Hindlimb muscle (tissue), 1 donor: ENCODE data around the gene NDUFS6. TPM values are rescaled to one million over a fixed set of nuclear protein-coding genes. Genes with fewer than 3 reads are reported as not detected.

Experiments
- DNase-seq: peaks from one replicate; pipeline ENCODE4 v3.0.0-alpha.2; 2013
- polyA plus RNA-seq: library from polyadenylated mRNA; unstranded; fragments of 120-200 nt; gene quantifications from one replicate; pipeline ENCODE4 v1.2.1, GENCODE V29; 2013; ENCODE audit not compliant: insufficient read length

The NDUFS6 gene
- polyA plus RNA-seq, 1 donor, result 69.9 TPM

DNA sequence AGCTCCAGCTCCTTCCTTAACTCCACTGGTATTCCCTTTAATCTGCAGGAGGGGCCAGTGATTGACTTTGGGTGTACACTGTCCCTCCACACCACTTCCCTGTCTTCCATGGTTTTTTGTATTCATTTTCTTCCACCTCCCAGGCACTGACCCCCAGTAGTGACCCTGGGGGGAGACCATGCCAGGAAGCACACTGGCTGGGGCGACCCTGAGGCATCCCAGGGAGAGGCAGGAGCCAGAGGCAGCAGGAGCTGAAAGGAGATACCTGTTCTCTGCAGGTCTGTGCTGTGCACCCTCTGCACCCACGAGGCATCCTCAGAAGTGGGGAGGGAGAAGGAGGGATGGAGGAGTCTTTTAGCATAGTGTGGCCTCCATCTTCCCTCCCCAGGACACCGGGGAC, 53.9 kb downstream of the NDUFS6 start:
- DNase-seq, result no peak

DNA sequence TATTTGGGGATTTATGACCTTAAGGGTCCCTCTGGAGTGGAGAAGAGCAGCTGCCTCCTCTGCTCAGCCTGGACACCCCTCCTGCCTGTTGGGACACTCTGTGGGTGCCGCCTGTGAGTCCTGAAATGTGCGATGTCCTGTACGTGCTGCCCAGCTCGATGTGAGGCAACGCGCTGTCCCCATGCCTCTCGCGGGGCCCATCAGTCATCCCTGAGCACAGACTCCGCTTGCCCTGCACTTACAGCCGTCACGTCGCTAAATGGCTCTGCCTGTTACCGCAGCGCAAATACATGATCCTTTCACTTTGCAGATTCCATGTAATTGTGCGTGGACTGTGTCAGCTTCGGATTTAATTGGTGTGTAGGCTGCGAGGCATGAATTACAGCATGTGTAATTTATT, 54.4 kb downstream of the NDUFS6 start:
- DNase-seq, result no peak

- no peak for DNase-seq
These were observed 55.5 kb downstream of the NDUFS6 start for GRCh38 chr5:1856596-1857255.

GRCh38 chr5:1857256-1857600, 56.0 kb downstream of the NDUFS6 start:
- DNase-seq, result no peak

GRCh38 chr5:1858436-1858835, 57.2 kb downstream of the NDUFS6 start:
- DNase-seq, result no peak

- DNase-seq, result no peak
These were observed 57.9 kb downstream of the NDUFS6 start for GRCh38 chr5:1859099-1859498.

DNA sequence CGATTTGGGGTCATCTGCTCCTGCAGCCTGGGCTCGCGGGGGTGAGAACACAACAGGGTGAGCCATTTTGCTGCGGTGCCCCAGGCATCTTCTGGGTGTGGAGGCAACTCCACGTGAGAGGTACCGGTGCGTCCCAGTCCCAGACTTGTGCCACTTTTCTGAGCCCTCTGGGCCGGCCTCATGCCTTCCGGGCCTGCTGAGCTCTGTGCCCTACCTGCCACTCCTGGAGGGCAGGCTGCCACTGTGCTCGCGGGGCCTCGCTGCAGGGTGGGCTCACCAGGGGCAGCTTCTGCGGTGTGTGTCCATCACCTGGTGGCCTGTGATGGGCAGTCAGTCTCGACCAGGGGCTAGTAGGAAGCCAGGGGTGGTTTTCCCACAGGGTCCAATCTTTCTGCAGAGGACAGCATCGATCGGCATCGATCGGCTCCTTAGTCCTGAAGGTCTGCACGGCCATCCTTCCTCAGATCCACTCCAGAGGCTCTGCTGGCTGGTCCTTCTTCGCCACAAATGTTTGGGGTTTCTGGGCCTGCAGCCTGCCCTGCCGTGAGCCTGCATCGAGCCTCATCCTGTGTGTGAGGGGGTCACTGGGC, 58.9 kb downstream of the NDUFS6 start:
- DNase-seq, result no peak

DNA sequence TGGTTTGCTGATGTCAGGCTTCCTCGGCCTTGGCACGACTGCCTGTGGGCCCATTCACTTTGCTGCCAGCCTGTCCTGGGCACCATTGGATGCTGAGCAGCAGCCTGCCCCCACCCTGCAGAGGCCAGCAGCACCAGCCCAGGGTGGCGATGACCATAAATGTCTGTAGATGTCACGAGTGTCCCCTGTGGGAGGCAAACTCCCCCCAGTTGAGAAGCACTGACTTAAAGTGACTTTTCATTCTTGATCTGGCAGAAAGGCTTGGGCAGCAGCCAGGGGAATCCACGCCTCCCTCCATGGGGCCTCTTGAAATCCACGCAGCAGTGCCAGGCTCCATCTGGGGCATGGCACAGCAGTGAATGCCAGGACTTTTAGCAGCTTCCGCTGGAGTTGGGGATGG, 59.7 kb downstream of the NDUFS6 start:
- no peak for DNase-seq

DNA sequence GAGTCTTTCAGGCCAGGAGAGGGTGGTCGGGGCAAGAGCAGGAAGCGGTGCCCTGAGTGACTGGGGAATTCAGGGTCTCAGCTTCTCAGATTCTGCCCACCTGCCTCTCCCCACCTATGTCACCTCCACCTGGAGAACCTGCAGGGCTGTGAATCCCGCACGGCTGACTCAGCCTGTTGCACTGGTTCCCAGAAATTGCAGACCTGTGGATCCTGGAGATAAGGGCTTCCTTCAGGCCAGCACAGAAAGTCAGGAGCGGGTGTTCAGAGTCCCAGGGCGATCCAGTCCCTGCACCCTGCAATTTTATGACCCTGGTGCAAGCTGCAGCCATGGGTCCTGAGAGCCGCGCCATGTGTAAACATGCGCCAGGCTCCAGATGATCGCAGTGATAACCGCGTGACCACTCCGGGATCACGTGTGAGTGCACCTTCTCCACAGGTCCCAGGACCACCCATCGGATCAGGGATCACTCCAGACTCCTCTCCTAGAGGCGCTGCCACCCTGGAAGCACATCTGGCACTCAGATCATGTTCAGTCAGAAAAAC, 63.8 kb downstream of the NDUFS6 start:
- DNase-seq, result no peak

- no peak for DNase-seq
These were observed 64.3 kb downstream of the NDUFS6 start for GRCh38 chr5:1865486-1865885.

Other genes starting within 250 kb of the NDUFS6 start
- gene MRPL36, start 1.6 kb upstream of the NDUFS6 start, polyA plus RNA-seq, result 32.8 TPM
- gene IRX4, start 81.5 kb downstream of the NDUFS6 start, polyA plus RNA-seq, result 1.4 TPM